Parathyroid adenoma (tissue), 2 donors: Measurements from ENCODE around the gene CKAP2L.

Experiments
- H2AFZ ChIP-seq: fragments of 300-600 bp; sonication (generic); one replicate; pipeline ENCODE4 v1.7.0; 2017; ENCODE audit warnings: antibody characterized with exemption, mild to moderate bottlenecking
- H3K27ac ChIP-seq: fragments of 300-600 bp; sonication (generic); one replicate; pipeline ENCODE4 v1.7.0; 2017
- H3K27me3 ChIP-seq: fragments of 300-600 bp; sonication (generic); one replicate; pipeline ENCODE4 v1.7.0; 2017; ENCODE audit warnings: low read length; ENCODE audit not compliant: control insufficient read depth, insufficient read depth
- H3K36me3 ChIP-seq: fragments of 300-600 bp; sonication (generic); one replicate; pipeline ENCODE4 v1.7.0; 2017; ENCODE audit warnings: low read length; ENCODE audit not compliant: control insufficient read depth, insufficient read depth
- H3K4me1 ChIP-seq: fragments of 300-600 bp; sonication (generic); one replicate; pipeline ENCODE4 v1.7.0; 2017; ENCODE audit warnings: control low read depth
- H3K4me2 ChIP-seq: fragments of 300-600 bp; sonication (generic); one replicate; pipeline ENCODE4 v1.7.0; 2017; ENCODE audit warnings: low read length
- H3K4me3 ChIP-seq: fragments of 300-600 bp; sonication (generic); one replicate; pipeline ENCODE4 v1.7.0; 2017; ENCODE audit warnings: low read depth, low read length
- H3K79me2 ChIP-seq: fragments of 300-600 bp; sonication (generic); one replicate; pipeline ENCODE4 v1.7.0; 2017; ENCODE audit warnings: control low read depth
- H3K9ac ChIP-seq: fragments of 300-600 bp; sonication (generic); one replicate; pipeline ENCODE4 v1.7.0; 2017; ENCODE audit warnings: mild to moderate bottlenecking
- H3K9me3 ChIP-seq: fragments of 300-600 bp; sonication (generic); one replicate; pipeline ENCODE4 v1.7.0; 2017; ENCODE audit warnings: low read length; ENCODE audit not compliant: control insufficient read depth
- TF ChIP-seq, protein P1 (sequence below): fragments of 300-600 bp; sonication (generic); IDR thresholded peaks from one replicate; pipeline ENCODE4 v1.7.0; 2017; ENCODE audit warnings: antibody characterized with exemption, mild to moderate bottlenecking
- donor health status: primary hyperparathyroidism.

CKAP2L gene

DNA sequence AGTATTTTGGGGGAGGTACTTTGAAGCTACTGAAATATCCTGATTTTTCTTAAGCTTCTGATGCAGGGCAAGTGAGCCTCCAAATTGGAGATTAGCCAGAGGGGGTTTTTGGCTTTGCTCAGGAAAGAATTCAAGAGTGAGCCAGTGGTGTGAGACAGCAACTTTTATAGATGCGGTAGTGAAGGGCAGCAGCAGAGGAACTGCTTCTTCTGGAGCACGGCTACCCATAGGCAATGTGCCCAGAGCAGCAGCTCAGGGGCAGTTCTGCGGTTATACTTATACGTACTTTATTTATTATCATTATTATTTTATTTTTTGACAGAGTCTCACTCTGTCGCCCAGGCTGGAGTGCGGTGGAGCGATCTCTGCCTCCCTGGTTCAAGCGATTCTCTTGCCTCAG lies 63.4 kb downstream of the CKAP2L start:
- Histone ChIP-seq H3K79me2 (no peaks in the 10 kb centered on the region), H3K9me3 (no peaks in the 10 kb centered on the region), H2AFZ (no peak overlapping the region), H3K4me1 (no peaks in the 10 kb centered on the region), H3K4me2 (no peak overlapping the region), H3K9ac (no peak overlapping the region), H3K27me3 (no peaks in the 10 kb centered on the region), H3K4me3 (no peak overlapping the region), H3K27ac (no peak overlapping the region), H3K36me3 (no peaks in the 10 kb centered on the region)
- TF ChIP-seq, protein P1, sequence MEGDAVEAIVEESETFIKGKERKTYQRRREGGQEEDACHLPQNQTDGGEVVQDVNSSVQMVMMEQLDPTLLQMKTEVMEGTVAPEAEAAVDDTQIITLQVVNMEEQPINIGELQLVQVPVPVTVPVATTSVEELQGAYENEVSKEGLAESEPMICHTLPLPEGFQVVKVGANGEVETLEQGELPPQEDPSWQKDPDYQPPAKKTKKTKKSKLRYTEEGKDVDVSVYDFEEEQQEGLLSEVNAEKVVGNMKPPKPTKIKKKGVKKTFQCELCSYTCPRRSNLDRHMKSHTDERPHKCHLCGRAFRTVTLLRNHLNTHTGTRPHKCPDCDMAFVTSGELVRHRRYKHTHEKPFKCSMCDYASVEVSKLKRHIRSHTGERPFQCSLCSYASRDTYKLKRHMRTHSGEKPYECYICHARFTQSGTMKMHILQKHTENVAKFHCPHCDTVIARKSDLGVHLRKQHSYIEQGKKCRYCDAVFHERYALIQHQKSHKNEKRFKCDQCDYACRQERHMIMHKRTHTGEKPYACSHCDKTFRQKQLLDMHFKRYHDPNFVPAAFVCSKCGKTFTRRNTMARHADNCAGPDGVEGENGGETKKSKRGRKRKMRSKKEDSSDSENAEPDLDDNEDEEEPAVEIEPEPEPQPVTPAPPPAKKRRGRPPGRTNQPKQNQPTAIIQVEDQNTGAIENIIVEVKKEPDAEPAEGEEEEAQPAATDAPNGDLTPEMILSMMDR: no peak

DNA sequence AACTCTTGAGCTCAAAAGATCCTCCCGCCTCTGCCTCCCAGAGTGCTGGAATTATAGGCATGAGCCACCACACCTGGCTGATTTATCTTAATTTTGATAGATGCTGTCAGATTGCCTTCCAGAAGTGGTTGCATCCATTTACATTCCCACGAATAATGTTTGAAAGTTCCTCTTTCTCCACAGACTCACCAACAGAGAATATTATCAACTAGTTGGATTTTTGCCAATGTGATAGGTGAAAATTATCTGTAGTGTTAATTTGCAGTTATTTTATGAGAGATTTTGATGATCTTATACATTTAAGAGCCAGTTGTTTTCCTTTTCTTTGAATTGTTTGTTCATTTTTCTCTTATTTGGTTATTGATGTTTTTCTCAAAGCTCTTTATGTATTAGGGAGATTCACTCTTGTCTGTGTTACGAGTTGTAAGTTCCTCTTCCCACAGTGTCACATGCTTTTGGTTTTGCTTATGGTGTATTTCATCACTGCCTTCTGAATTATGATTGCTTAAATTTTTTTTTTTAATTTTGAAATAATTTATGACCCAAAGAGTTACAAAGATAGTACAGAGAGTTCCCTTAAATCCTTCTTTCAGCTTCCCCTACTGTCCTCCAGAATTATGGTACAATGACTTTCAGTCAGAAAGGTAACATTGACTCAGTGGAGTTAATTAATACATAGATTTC lies 64.3 kb downstream of the CKAP2L start:
- H3K27ac ChIP-seq: no peak overlapping the region

DNA sequence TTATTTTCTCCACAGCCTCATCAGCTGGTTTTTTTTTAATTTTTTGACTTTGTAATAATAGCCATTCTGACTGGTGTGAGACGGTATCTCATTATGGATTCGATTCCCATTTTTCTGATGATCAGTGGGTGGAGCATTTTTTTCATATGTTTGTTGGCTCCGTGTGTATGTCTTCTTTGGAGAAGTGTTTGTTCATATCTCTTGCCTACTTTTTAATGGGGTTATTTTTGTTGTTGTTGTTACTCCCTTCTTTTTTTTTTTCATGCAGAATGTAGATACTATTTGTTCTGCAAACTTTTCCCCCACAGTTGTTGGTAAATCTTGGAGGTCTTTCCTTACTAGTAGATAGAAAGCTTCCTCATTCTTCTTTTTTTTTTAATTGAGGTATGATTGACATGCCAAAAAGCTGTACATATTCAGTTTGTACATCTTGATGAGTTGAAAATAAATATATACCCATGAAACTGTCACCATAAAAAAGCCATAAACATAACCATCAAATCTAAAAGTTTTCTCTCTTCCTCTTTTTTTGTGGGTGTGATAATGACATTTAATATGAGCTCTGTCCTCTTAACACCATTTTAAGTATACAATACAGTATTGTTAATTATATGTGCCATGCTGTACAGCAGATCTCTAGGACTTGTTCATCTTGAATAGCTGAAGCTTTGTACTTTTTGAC lies 65.4 kb downstream of the CKAP2L start:
- Histone ChIP-seq H3K4me2 (no peak overlapping the region), H3K27ac (no peak overlapping the region), H3K36me3 (no peaks in the 10 kb centered on the region), H3K9ac (no peak overlapping the region), H3K79me2 (no peaks in the 10 kb centered on the region), H3K27me3 (no peaks in the 10 kb centered on the region), H3K9me3 (no peaks in the 10 kb centered on the region), H3K4me3 (no peak overlapping the region), H2AFZ (no peak overlapping the region), H3K4me1 (no peaks in the 10 kb centered on the region)
- TF ChIP-seq, protein P1: no peak

More for the DNA sequence above, 64.3 kb downstream of the CKAP2L start:
- Histone ChIP-seq H3K4me2 (no peak overlapping the region), H3K4me3 (no peak overlapping the region), H3K79me2 (no peaks in the 10 kb centered on the region), H3K36me3 (no peaks in the 10 kb centered on the region), H2AFZ (no peak overlapping the region), H3K9ac (no peak overlapping the region), H3K4me1 (no peaks in the 10 kb centered on the region), H3K27me3 (no peaks in the 10 kb centered on the region), H3K9me3 (no peaks in the 10 kb centered on the region)
- TF ChIP-seq, protein P1: no peak

DNA sequence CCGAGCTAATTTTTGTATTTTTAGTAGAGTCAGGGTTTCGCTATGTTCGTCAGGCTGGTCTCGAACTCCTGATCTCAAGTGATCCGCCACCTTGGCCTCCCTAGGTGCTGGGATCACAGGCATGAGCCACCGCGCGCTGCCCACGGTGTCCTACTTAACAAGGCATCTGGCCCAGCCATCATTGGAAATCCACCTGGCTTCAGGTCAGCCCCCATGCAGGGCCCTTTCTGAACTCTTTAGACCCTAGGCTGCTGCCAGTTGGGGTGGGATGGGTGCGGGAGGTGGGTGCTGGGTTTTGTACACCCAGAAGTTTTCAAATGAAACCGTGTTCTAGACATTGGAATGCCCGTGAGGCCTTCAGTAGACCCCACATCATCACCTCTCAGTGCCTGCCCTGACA lies 70.2 kb downstream of the CKAP2L start:
- Histone ChIP-seq H3K36me3 (no peaks in the 10 kb centered on the region), H3K4me1 (no peaks in the 10 kb centered on the region), H3K27me3 (no peaks in the 10 kb centered on the region), H2AFZ (no peak overlapping the region), H3K9me3 (no peaks in the 10 kb centered on the region), H3K4me2 (no peak overlapping the region), H3K4me3 (no peak overlapping the region), H3K79me2 (no peaks in the 10 kb centered on the region), H3K9ac (no peak overlapping the region), H3K27ac (no peak overlapping the region)
- TF ChIP-seq, protein P1: no peak
